ENCODE results near the gene DDX23. TPM values are rescaled to one million over a fixed set of nuclear protein-coding genes. Genes with fewer than 3 reads are reported as not detected.

DDX23 gene
- total RNA-seq, 2 experiments from 2014 or later: 69.4 to 76.5 TPM

GRCh38 chr12:48813465-48814261, 38.3 kb downstream of the DDX23 start:
- no peak for TF ChIP-seq CTCF (IDR thresholded peaks at IDR 0.05)
- Histone ChIP-seq H3K36me3 (ENCODE audit: insufficient read depth, low read length) (no peaks in the 10 kb centered on the region), H3K27me3 (ENCODE audit: control insufficient read depth in 1 of 2, insufficient read depth in 2 of 2, low read length in 2 of 2) (no peaks in the 10 kb centered on the region), H3K4me3 (ENCODE audit: low read length) (peak overlapping the region; percentile 76), H3K9me3 (ENCODE audit: control insufficient read depth in 1 of 2, insufficient read depth in 1 of 2, low read length in 2 of 2) (no peaks in the 10 kb centered on the region), H3K27ac (ENCODE audit: low read depth in 1 of 2, low read length in 2 of 2) (peak overlapping the region in 1 of 2 donors; percentile 24), H3K4me1 (ENCODE audit: insufficient read depth, low read length) (peaks cover 44% of the 10 kb centered on the region)
- Mint-ChIP-seq H3K9me3 (no peaks in the 10 kb centered on the region), H3K27me3 (no peaks in the 10 kb centered on the region), H3K27ac (peak overlapping the region; percentile 20), H3K4me3 (peak overlapping the region; percentile 84), H3K36me3 (ENCODE audit: low read depth) (no peaks in the 10 kb centered on the region), H3K4me1 (ENCODE audit: low read depth) (peaks cover 37% of the 10 kb centered on the region)
- DNase-seq (no peak), ATAC-seq (ENCODE audit: poor library complexity) (no peak)
- ChIA-PET POLR2A (interaction anchor here (1.0 to 2.7 kb wide), 3 partner anchors 13 to 39 kb away, joined by 3 to 16 read pairs (median 8); partner anchors contain the start of gene DDX23), CTCF (interaction anchor here (0.7 to 2.2 kb wide), 8 partner anchors 9 to 1298 kb away, joined by 3 to 11 read pairs (median 3); no protein-coding TSS in a partner anchor)
- intact Hi-C loops (cut with DNase I, micrococcal nuclease): no loop called here

GRCh38 chr12:48812389-48812788, 39.6 kb downstream of the DDX23 start:
- H3K36me3 ChIP-seq (ENCODE audit: insufficient read depth, low read length): no peaks in the 10 kb centered on the region
- no peaks in the 10 kb centered on the region for H3K27me3 Mint-ChIP-seq
- no peaks in the 10 kb centered on the region for H3K9me3 Mint-ChIP-seq
- TF ChIP-seq CTCF (IDR thresholded peaks at IDR 0.05): no peak
- peak overlapping the region in 1 of 2 donors; percentile 13 for H3K27ac ChIP-seq (ENCODE audit: low read depth in 1 of 2, low read length in 2 of 2)
- peaks cover 36% of the 10 kb centered on the region for H3K4me1 ChIP-seq (ENCODE audit: insufficient read depth, low read length)
- peaks cover 28% of the 10 kb centered on the region for H3K4me1 Mint-ChIP-seq (ENCODE audit: low read depth)
- H3K4me3 ChIP-seq (ENCODE audit: low read length): no peak overlapping the region
- intact Hi-C loops (cut with DNase I, micrococcal nuclease): no loop called here
- DNase-seq (no peak), ATAC-seq (ENCODE audit: poor library complexity) (no peak)
- H3K9me3 ChIP-seq (ENCODE audit: control insufficient read depth in 1 of 2, insufficient read depth in 1 of 2, low read length in 2 of 2): no peaks in the 10 kb centered on the region
- peak overlapping the region; percentile 71 for H3K4me3 Mint-ChIP-seq
- ChIA-PET CTCF (no interaction called here), POLR2A (no interaction called here)
- no peaks in the 10 kb centered on the region for H3K36me3 Mint-ChIP-seq (ENCODE audit: low read depth)
- no peaks in the 10 kb centered on the region for H3K27me3 ChIP-seq (ENCODE audit: control insufficient read depth in 1 of 2, insufficient read depth in 2 of 2, low read length in 2 of 2)
- no peak overlapping the region for H3K27ac Mint-ChIP-seq

- Histone ChIP-seq H3K27me3 (ENCODE audit: control insufficient read depth in 1 of 2, insufficient read depth in 2 of 2, low read length in 2 of 2) (no peaks in the 10 kb centered on the region), H3K27ac (ENCODE audit: low read depth in 1 of 2, low read length in 2 of 2) (peak overlapping the region in 1 of 2 donors; percentile 13), H3K4me3 (ENCODE audit: low read length) (no peak overlapping the region), H3K4me1 (ENCODE audit: insufficient read depth, low read length) (peaks cover 28% of the 10 kb centered on the region), H3K9me3 (ENCODE audit: control insufficient read depth in 1 of 2, insufficient read depth in 1 of 2, low read length in 2 of 2) (no peaks in the 10 kb centered on the region), H3K36me3 (ENCODE audit: insufficient read depth, low read length) (no peaks in the 10 kb centered on the region)
- H3K4me3 Mint-ChIP-seq: peak overlapping the region; percentile 71
- no peak for TF ChIP-seq CTCF (IDR thresholded peaks at IDR 0.05)
- no peaks in the 10 kb centered on the region for H3K27me3 Mint-ChIP-seq
- ATAC-seq (ENCODE audit: poor library complexity) (no peak), DNase-seq (no peak)
- CTCF ChIA-PET: interaction anchor here (1.4 kb wide), 1 partner anchor 16 kb away, joined by 3 read pairs; no protein-coding TSS in a partner anchor
- POLR2A ChIA-PET: no interaction called here
- H3K9me3 Mint-ChIP-seq: no peaks in the 10 kb centered on the region
- peaks cover 22% of the 10 kb centered on the region for H3K4me1 Mint-ChIP-seq (ENCODE audit: low read depth)
- intact Hi-C loops (cut with DNase I, micrococcal nuclease): no loop called here
- no peaks in the 10 kb centered on the region for H3K36me3 Mint-ChIP-seq (ENCODE audit: low read depth)
- H3K27ac Mint-ChIP-seq: no peak overlapping the region
These were observed 40.4 kb downstream of the DDX23 start for GRCh38 chr12:48811437-48812090.
